ENCODE results near the gene CCDC121. TPM values are rescaled to one million over a fixed set of nuclear protein-coding genes. Genes with fewer than 3 reads are reported as not detected.

Gene CCDC121
- total and polyA plus RNA-seq, 4 donors: 2.2 to 4.5 (median 3.0) TPM

DNA sequence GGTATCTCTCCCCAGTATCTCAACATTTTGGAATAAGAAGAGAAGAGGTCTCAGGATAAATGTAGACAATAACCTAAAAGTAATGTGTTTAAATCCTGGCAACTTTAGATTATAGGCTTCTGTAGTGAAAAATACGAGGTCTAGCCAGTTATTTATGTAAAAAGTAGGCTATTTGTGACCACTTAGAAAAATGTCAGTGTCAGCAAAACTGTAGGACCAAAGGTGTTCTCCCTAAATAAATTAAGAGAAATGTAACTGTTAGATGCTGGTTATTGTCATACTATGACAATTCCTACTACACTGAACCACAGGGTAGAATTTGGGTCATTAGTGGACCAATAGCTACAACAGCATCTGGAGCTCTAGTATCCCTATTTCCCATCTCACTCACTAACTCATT is 32.6 kb upstream of the CCDC121 start:
- 73 to 78% methylated on average over 1 of the region's 1 CpG for whole genome bisulfite sequencing, 2 donors
- no peak for DNase-seq
- H3K27me3 ChIP-seq (ENCODE audit: control insufficient read depth in 1 of 2, insufficient read depth in 2 of 2, low read length in 1 of 2): no peaks in the 10 kb centered on the region
- no peak for ATAC-seq (ENCODE audit: low FRiP score)
- H3K27ac ChIP-seq (ENCODE audit: low read depth in 1 of 2, low read length in 2 of 2): no peak overlapping the region
- H3K36me3 ChIP-seq (ENCODE audit: control insufficient read depth in 1 of 2, insufficient read depth in 2 of 2, low read length in 1 of 2): peaks cover 0 to 6% of the 10 kb centered on the region in 2 donors
- no peaks in the 10 kb centered on the region for H3K9me3 ChIP-seq (ENCODE audit: control insufficient read depth, low read length)
- intact Hi-C loops (cut with DNase I): no loop called here
- peaks cover 0 to 3% of the 10 kb centered on the region in 2 donors for H3K4me1 ChIP-seq (ENCODE audit: control insufficient read depth in 1 of 2, insufficient read depth in 2 of 2, low read length in 2 of 2)
- H3K4me3 ChIP-seq (ENCODE audit: low read length in 2 of 2): no peak overlapping the region

DNA sequence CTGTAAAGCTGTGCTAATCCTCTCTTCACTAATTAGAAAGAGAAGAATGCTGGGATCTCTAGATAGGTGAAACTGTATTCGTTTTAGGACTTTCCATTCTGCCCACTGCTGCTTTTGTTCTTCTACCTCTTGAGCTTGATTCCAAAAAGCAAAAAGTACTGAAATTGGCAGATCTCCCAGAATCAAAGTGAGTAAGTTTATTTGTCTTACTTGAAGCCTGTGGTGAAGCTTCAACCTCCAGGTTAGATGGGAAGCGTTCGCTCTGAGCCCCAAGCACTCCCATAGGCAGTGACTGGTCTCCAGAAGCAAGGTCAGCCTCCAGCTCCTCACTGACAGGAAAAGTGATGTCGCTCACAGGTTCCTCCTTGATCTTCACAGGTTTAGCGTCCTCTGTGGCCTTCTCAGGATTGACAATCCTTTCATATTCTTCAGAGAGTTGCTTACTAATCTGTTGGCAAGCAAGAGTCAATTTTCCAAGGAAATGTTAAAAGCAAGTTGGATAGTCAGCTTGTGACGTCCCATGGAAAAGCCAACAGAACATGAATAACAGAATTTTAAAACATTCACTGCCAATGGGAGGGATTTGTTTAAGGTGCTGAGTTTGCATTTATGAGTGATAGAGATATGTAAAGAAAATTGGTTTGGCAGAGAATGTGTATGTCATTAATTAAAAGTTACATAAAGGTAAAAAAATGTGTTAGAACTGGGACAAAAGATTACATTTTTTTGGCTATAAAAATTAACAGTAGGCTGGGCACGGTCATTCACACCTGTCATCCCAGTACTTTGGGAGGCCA is 26.5 kb upstream of the CCDC121 start:
- H3K4me1 ChIP-seq (ENCODE audit: control insufficient read depth in 1 of 2, insufficient read depth in 2 of 2, low read length in 2 of 2): no peaks in the 10 kb centered on the region
- no peaks in the 10 kb centered on the region for H3K9me3 ChIP-seq (ENCODE audit: control insufficient read depth, low read length)
- no peak overlapping the region for H3K27ac ChIP-seq (ENCODE audit: low read depth in 1 of 2, low read length in 2 of 2)
- WGBS, 2 donors: 63 to 69% methylated on average over 7 of the region's 7 CpGs
- ATAC-seq (ENCODE audit: low FRiP score): no peak
- intact Hi-C loops (cut with DNase I): no loop called here
- H3K4me3 ChIP-seq (ENCODE audit: low read length in 2 of 2): no peak overlapping the region
- no peaks in the 10 kb centered on the region for H3K27me3 ChIP-seq (ENCODE audit: control insufficient read depth in 1 of 2, insufficient read depth in 2 of 2, low read length in 1 of 2)
- DNase-seq: no peak
- peaks cover 13 to 19% of the 10 kb centered on the region in 2 donors for H3K36me3 ChIP-seq (ENCODE audit: control insufficient read depth in 1 of 2, insufficient read depth in 2 of 2, low read length in 1 of 2)

DNA sequence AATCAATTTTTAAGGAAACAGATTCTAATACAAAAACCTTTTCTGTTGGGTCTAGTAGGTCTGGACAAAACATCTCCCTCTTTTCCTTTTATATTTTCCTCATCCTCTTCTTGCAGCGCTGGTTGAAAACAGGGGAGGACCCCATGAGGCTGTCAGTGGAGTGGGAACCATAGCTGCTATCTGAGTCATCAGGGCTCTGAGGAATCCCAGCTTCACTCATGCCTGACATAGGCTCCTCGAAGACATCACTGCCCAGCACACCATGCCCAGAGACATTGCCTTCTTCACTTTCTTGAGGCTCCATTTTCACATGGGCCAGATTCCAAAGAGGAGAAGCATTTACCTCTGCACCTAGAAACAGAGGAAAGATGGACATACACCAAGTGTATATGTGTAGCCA is 24.6 kb upstream of the CCDC121 start:
- no peak overlapping the region for H3K27ac ChIP-seq (ENCODE audit: low read depth in 1 of 2, low read length in 2 of 2)
- H3K9me3 ChIP-seq (ENCODE audit: control insufficient read depth, low read length): no peaks in the 10 kb centered on the region
- peaks cover 13 to 19% of the 10 kb centered on the region in 2 donors for H3K36me3 ChIP-seq (ENCODE audit: control insufficient read depth in 1 of 2, insufficient read depth in 2 of 2, low read length in 1 of 2)
- H3K4me1 ChIP-seq (ENCODE audit: control insufficient read depth in 1 of 2, insufficient read depth in 2 of 2, low read length in 2 of 2): no peaks in the 10 kb centered on the region
- DNase-seq (no peak), ATAC-seq (ENCODE audit: low FRiP score) (no peak)
- WGBS, 2 donors: 88 to 92% methylated on average over 2 of the region's 2 CpGs
- no peak overlapping the region for H3K4me3 ChIP-seq (ENCODE audit: low read length in 2 of 2)
- intact Hi-C loops (cut with DNase I): no loop called here
- H3K27me3 ChIP-seq (ENCODE audit: control insufficient read depth in 1 of 2, insufficient read depth in 2 of 2, low read length in 1 of 2): no peaks in the 10 kb centered on the region

DNA sequence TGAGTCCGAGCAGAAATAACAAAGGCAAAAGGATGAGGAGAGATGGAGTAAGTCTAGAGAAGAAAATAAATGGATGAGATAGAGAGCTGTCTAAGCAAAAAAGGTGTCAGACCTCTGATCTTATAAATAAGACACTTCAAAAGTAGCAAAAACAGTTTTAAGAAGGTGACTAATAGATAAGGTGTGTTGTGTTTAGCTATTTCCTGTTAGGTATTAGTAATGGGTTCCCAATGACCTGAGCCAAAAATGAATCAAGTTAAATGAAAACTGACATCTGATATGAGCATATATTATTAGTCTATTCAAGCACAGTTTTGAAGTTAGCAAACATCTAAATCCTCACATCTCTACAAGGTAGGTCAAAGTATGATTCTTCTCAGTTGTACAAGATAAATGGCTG is 24.0 kb upstream of the CCDC121 start:
- Histone ChIP-seq H3K27me3 (ENCODE audit: control insufficient read depth in 1 of 2, insufficient read depth in 2 of 2, low read length in 1 of 2) (no peaks in the 10 kb centered on the region), H3K4me3 (ENCODE audit: low read length in 2 of 2) (no peak overlapping the region), H3K9me3 (ENCODE audit: control insufficient read depth, low read length) (no peaks in the 10 kb centered on the region), H3K4me1 (ENCODE audit: control insufficient read depth in 1 of 2, insufficient read depth in 2 of 2, low read length in 2 of 2) (no peaks in the 10 kb centered on the region), H3K36me3 (ENCODE audit: control insufficient read depth in 1 of 2, insufficient read depth in 2 of 2, low read length in 1 of 2) (peaks cover 14 to 19% of the 10 kb centered on the region in 2 donors), H3K27ac (ENCODE audit: low read depth in 1 of 2, low read length in 2 of 2) (no peak overlapping the region)
- DNase-seq (no peak), ATAC-seq (ENCODE audit: low FRiP score) (no peak)
- intact Hi-C loops (cut with DNase I): no loop called here
- WGBS, 2 donors: 85 to 86% methylated on average over 1 of the region's 1 CpG

DNA sequence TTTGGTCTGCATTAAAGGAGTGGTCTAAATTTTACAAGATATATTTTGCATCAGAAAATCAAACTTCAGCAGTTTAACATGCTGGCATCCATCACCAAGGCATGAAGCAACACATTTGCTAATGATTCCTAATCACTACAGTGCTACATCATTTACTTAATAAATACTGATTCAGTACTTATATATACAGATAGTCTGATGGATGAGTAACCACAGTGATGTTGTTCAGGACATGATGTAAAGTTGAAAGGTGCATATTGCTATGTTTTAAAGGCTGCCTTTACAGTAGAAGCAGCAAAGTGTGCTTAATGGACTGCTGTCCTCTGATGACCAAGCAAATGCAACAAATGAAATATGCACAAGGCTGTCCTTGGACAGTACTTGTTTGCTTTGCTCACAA is 23.5 kb upstream of the CCDC121 start:
- H3K9me3 ChIP-seq (ENCODE audit: control insufficient read depth, low read length): no peaks in the 10 kb centered on the region
- H3K27ac ChIP-seq (ENCODE audit: low read depth in 1 of 2, low read length in 2 of 2): no peak overlapping the region
- peaks cover 15 to 19% of the 10 kb centered on the region in 2 donors for H3K36me3 ChIP-seq (ENCODE audit: control insufficient read depth in 1 of 2, insufficient read depth in 2 of 2, low read length in 1 of 2)
- no peaks in the 10 kb centered on the region for H3K4me1 ChIP-seq (ENCODE audit: control insufficient read depth in 1 of 2, insufficient read depth in 2 of 2, low read length in 2 of 2)
- ATAC-seq (ENCODE audit: low FRiP score): no peak
- H3K27me3 ChIP-seq (ENCODE audit: control insufficient read depth in 1 of 2, insufficient read depth in 2 of 2, low read length in 1 of 2): no peaks in the 10 kb centered on the region
- intact Hi-C loops (cut with DNase I): no loop called here
- no peak overlapping the region for H3K4me3 ChIP-seq (ENCODE audit: low read length in 2 of 2)
- no peak for DNase-seq

DNA sequence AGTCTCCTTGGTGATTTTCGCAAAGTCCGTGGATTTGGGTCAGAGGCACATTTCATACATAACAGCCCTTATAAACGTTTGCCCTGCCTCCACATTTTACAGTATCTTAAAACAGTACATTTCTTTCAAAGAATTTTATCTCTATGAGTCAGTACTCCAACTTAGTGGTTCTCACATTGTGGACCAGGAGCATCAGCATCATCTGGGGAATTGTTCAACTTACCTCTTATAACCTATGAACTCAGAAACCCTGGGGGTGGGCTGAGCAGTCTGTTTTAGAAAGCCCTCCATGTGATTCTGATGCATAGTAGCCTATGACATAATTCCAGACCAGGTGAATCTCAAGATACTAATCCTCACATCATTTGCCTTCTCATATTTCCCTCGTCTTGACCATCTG is 22.2 kb upstream of the CCDC121 start:
- no peaks in the 10 kb centered on the region for H3K4me1 ChIP-seq (ENCODE audit: control insufficient read depth in 1 of 2, insufficient read depth in 2 of 2, low read length in 2 of 2)
- H3K27ac ChIP-seq (ENCODE audit: low read depth in 1 of 2, low read length in 2 of 2): no peak overlapping the region
- H3K4me3 ChIP-seq (ENCODE audit: low read length in 2 of 2): no peak overlapping the region
- DNase-seq (no peak), ATAC-seq (ENCODE audit: low FRiP score) (no peak)
- no peaks in the 10 kb centered on the region for H3K27me3 ChIP-seq (ENCODE audit: control insufficient read depth in 1 of 2, insufficient read depth in 2 of 2, low read length in 1 of 2)
- 73 to 76% methylated on average over 4 of the region's 4 CpGs for WGBS, 2 donors
- no peaks in the 10 kb centered on the region for H3K9me3 ChIP-seq (ENCODE audit: control insufficient read depth, low read length)
- H3K36me3 ChIP-seq (ENCODE audit: control insufficient read depth in 1 of 2, insufficient read depth in 2 of 2, low read length in 1 of 2): peaks cover 11 to 19% of the 10 kb centered on the region in 2 donors
- intact Hi-C loops (cut with DNase I): no loop called here

DNA sequence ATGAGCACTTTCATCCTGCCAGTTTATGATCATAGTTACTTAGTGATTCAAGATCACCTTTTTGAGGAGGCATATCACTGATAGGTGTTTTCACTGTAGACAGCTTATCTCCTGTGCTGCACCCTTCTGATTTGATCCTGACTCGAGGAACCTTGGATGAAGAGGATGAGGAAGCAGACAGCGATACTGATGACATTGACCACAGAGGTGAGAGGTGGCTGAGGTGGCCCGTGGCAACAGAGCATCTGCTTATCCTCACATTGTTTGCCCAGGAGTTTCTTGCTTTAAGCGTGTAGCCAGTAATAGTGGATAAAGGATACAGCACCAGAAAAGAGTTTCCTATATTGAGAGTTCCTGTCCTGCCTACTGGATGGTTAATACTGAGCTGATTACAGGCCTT is 18.9 kb upstream of the CCDC121 start:
- intact Hi-C loops (cut with DNase I): no loop called here
- 89 to 93% methylated on average over 4 of the region's 4 CpGs for WGBS, 2 donors
- Histone ChIP-seq H3K27me3 (ENCODE audit: control insufficient read depth in 1 of 2, insufficient read depth in 2 of 2, low read length in 1 of 2) (no peaks in the 10 kb centered on the region), H3K27ac (ENCODE audit: low read depth in 1 of 2, low read length in 2 of 2) (no peak overlapping the region), H3K36me3 (ENCODE audit: control insufficient read depth in 1 of 2, insufficient read depth in 2 of 2, low read length in 1 of 2) (peaks cover 6 to 7% of the 10 kb centered on the region in 2 donors), H3K4me3 (ENCODE audit: low read length in 2 of 2) (no peak overlapping the region), H3K4me1 (ENCODE audit: control insufficient read depth in 1 of 2, insufficient read depth in 2 of 2, low read length in 2 of 2) (no peaks in the 10 kb centered on the region), H3K9me3 (ENCODE audit: control insufficient read depth, low read length) (no peaks in the 10 kb centered on the region)
- DNase-seq (no peak), ATAC-seq (ENCODE audit: low FRiP score) (no peak)

DNA sequence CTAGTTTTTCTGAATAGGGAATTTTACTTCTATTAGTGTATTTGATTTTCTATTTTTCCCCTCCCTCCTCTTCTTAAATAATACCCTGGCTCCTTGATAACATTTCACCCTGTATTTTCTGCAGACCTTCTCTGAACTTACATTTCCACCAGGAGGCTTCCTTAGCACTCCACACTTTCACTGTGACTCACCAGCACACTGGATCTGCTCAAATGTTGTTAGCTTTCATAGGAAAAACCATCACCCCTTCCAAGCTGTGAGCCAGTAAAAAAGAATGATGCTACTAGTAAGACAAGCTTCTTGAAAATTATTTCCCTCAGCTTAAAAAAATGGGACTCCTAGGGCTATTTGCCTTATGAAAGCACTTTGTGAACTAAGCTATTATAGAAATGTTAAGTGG is 18.5 kb upstream of the CCDC121 start:
- ATAC-seq (ENCODE audit: low FRiP score) (no peak), DNase-seq (no peak)
- no peaks in the 10 kb centered on the region for H3K4me1 ChIP-seq (ENCODE audit: control insufficient read depth in 1 of 2, insufficient read depth in 2 of 2, low read length in 2 of 2)
- H3K36me3 ChIP-seq (ENCODE audit: control insufficient read depth in 1 of 2, insufficient read depth in 2 of 2, low read length in 1 of 2): peaks cover 3 to 6% of the 10 kb centered on the region in 2 donors
- intact Hi-C loops (cut with DNase I): no loop called here
- H3K9me3 ChIP-seq (ENCODE audit: control insufficient read depth, low read length): no peaks in the 10 kb centered on the region
- no peak overlapping the region for H3K27ac ChIP-seq (ENCODE audit: low read depth in 1 of 2, low read length in 2 of 2)
- H3K4me3 ChIP-seq (ENCODE audit: low read length in 2 of 2): no peak overlapping the region
- H3K27me3 ChIP-seq (ENCODE audit: control insufficient read depth in 1 of 2, insufficient read depth in 2 of 2, low read length in 1 of 2): no peaks in the 10 kb centered on the region

DNA sequence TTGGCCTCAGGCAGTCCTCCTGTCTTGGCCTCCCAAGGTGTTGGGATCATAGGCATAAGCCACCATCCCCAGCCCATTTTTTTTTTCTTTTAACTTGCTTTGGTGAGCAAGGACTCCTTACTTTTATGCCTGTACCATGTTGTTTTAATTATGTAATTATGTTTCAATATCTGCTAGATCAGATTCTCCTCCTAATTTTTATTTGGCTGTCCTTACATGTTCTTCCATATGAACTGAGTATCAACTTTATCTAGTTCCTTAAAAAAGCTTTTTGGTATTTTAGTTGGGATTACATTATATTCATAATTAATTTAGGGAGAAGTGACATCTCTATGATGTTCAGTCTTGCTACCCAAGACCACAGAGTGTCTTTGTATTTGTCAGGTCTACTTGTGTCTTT is 16.4 kb upstream of the CCDC121 start:
- intact Hi-C loops (cut with DNase I): no loop called here
- H3K27me3 ChIP-seq (ENCODE audit: control insufficient read depth in 1 of 2, insufficient read depth in 2 of 2, low read length in 1 of 2): no peaks in the 10 kb centered on the region
- H3K27ac ChIP-seq (ENCODE audit: low read depth in 1 of 2, low read length in 2 of 2): no peak overlapping the region
- H3K9me3 ChIP-seq (ENCODE audit: control insufficient read depth, low read length): no peaks in the 10 kb centered on the region
- H3K36me3 ChIP-seq (ENCODE audit: control insufficient read depth in 1 of 2, insufficient read depth in 2 of 2, low read length in 1 of 2): peaks cover 3 to 6% of the 10 kb centered on the region in 2 donors
- no peak for DNase-seq
- no peak overlapping the region for H3K4me3 ChIP-seq (ENCODE audit: low read length in 2 of 2)
- ATAC-seq (ENCODE audit: low FRiP score): no peak
- no peaks in the 10 kb centered on the region for H3K4me1 ChIP-seq (ENCODE audit: control insufficient read depth in 1 of 2, insufficient read depth in 2 of 2, low read length in 2 of 2)

Measured in aorta (tissue), 5 donors.